B cell (primary cell): ENCODE measurements around the gene KLK10. TPM values are rescaled to one million over a fixed set of nuclear protein-coding genes. Genes with fewer than 3 reads are reported as not detected.

Experiments used
- ATAC-seq: fragments of 200-7000 bp; cut with Tn5 transposase; one replicate; pipeline ENCODE4 v1.10.0; 2021; ENCODE audit warnings: low read depth, mild to moderate bottlenecking, moderate number of reproducible peaks, moderate library complexity
- CTCF ChIA-PET: fragments of 350-600 bp; sonication (Branson Sonifier 250); formaldehyde crosslinking; loops from one replicate; lab custom pipeline; 2021; ENCODE audit warnings: antibody characterized with exemption, inconsistent platforms; lab: Charles Lee
- POLR2A ChIA-PET: fragments of 350-600 bp; sonication (Branson Sonifier 250); formaldehyde crosslinking; loops from one replicate; lab custom pipeline; 2021; ENCODE audit warnings: antibody characterized with exemption; lab: Charles Lee
- DNase-seq: peaks from one replicate; pipeline ENCODE4 v3.0.0; 2013
- H2AFZ ChIP-seq: 2 replicates; pipeline ENCODE4 v1.6.1; 2012; ENCODE audit warnings: mild to moderate bottlenecking, low read depth, low read length; ENCODE audit not compliant: insufficient read depth, poor library complexity, severe bottlenecking
- H3K27ac ChIP-seq, 2 donors: 1 replicate in 1 of 2; 2 replicates in 1 of 2; pipeline ENCODE4 v1.5.1; 2012 to 2013; ENCODE audit warnings: low read length in 2 of 2, mild to moderate bottlenecking in 2 of 2, moderate library complexity in 1 of 2
- H3K27me3 ChIP-seq, 4 experiments: fragments of 200-600 bp in 1 of 4; sonication (generic) in 1 of 4; replicated peaks in 1 of 4; 1 replicate in 2 of 4; 2 replicates in 2 of 4; pipeline versions ENCODE4 v1.6.1 to v1.7.0; 2013 to 2016; ENCODE audit warnings: low read length in 3 of 4, mild to moderate bottlenecking in 2 of 4, mixed read lengths in 1 of 4, moderate library complexity in 1 of 4; ENCODE audit not compliant: insufficient read depth in 4 of 4, control insufficient read depth in 3 of 4; ENCODE audit errors: control extremely low read depth in 1 of 4
- H3K36me3 ChIP-seq, 2 experiments: replicated peaks in 1 of 2; 1 replicate in 1 of 2; 2 replicates in 1 of 2; pipeline versions ENCODE4 v1.6.1 to v1.7.1; 2013; ENCODE audit warnings: low read length in 1 of 2; ENCODE audit not compliant: insufficient read depth in 2 of 2, control insufficient read depth in 1 of 2; ENCODE audit errors: control extremely low read depth in 1 of 2, extremely low read depth in 1 of 2
- H3K4me1 ChIP-seq, 2 donors: fragments of 200-600 bp in 1 of 2; sonication (generic) in 1 of 2; 1 replicate in 1 of 2; 2 replicates in 1 of 2; pipeline versions ENCODE4 v1.5.1 to v1.6.1; 2013 to 2017; ENCODE audit warnings: low read length in 2 of 2; ENCODE audit not compliant: control insufficient read depth in 2 of 2, insufficient read depth in 2 of 2
- H3K4me2 ChIP-seq: replicated peaks from 2 replicates; pipeline ENCODE3; 2012; ENCODE audit warnings: mild to moderate bottlenecking, low read depth, low read length; ENCODE audit not compliant: poor library complexity, severe bottlenecking
- H3K4me3 ChIP-seq, 5 experiments: fragments of 200-600 bp in 1 of 5; sonication (generic) in 1 of 5; 1 replicate in 3 of 5; 2 replicates in 2 of 5; pipeline versions ENCODE4 v1.5.1 to v1.7.0; 2011 to 2016; ENCODE audit warnings: low read length in 4 of 5, mild to moderate bottlenecking in 4 of 5, low read depth in 2 of 5, control low read depth in 1 of 5, moderate library complexity in 1 of 5; ENCODE audit not compliant: insufficient read depth in 1 of 5; ENCODE audit errors: control extremely low read depth in 1 of 5, extremely low read depth in 1 of 5
- H3K79me2 ChIP-seq: fragments of 200-600 bp; sonication (generic); one replicate; pipeline ENCODE4 v1.6.0; 2016; ENCODE audit warnings: low read length; ENCODE audit not compliant: control insufficient read depth, insufficient read depth
- H3K9ac ChIP-seq: fragments of 200-600 bp; sonication (generic); 2 replicates; pipeline ENCODE4 v1.6.1; 2017; ENCODE audit warnings: mild to moderate bottlenecking, low read length, moderate library complexity
- H3K9me3 ChIP-seq, 3 donors: one replicate each; pipeline versions ENCODE4 v1.6.1 to v1.7.1; 2013; ENCODE audit warnings: low read length in 2 of 3; ENCODE audit not compliant: control insufficient read depth in 2 of 3, insufficient read depth in 1 of 3; ENCODE audit errors: control extremely low read depth in 1 of 3
- H4K20me1 ChIP-seq: 2 replicates; pipeline ENCODE4 v1.6.0; 2012; ENCODE audit warnings: mild to moderate bottlenecking, low read length; ENCODE audit not compliant: insufficient read depth, control insufficient read depth, poor library complexity, severe bottlenecking
- H3K27ac Mint-ChIP-seq: one replicate; pipeline ENCODE4 v1.8.0; 2021; ENCODE audit warnings: mixed read lengths
- H3K27me3 Mint-ChIP-seq: one replicate; pipeline ENCODE4 v1.8.0; 2021; ENCODE audit warnings: mixed read lengths
- H3K4me1 Mint-ChIP-seq: one replicate; pipeline ENCODE4 v1.8.0; 2021; ENCODE audit warnings: mixed read lengths
- H3K4me3 Mint-ChIP-seq: one replicate; pipeline ENCODE4 v1.8.0; 2021; ENCODE audit warnings: mixed read lengths
- H3K9me3 Mint-ChIP-seq: one replicate; pipeline ENCODE4 v1.8.0; 2022; ENCODE audit warnings: mixed read lengths; ENCODE audit not compliant: insufficient read depth
- EZH2 ChIP-seq: IDR thresholded peaks from 2 replicates; pipeline ENCODE4 v1.6.1; 2012; ENCODE audit warnings: borderline replicate concordance, low read depth, mild to moderate bottlenecking, moderate library complexity, low read length; ENCODE audit not compliant: insufficient read depth, poor library complexity, severe bottlenecking
- WGBS: methylation state at CpG from one replicate; pipeline ENCODE4 v1.1.5; 2013; ENCODE audit warnings: missing lambda C conversion rate; ENCODE audit not compliant: insufficient coverage; 5-methylcytosine and 5-hydroxymethylcytosine counted together
- intact Hi-C: fragments of 100-400 bp; cut with micrococcal nuclease; formaldehyde crosslinking; loops from one replicate; pipeline ENCODE4 v1.10.0; 2022
- polyA plus RNA-seq: library from polyadenylated mRNA; depleted of rRNA; stranded (reverse); fragments of >200 nt; gene quantifications from 2 replicates; pipeline ENCODE4 v1.2.3, GENCODE V29; 2012
- total RNA-seq, 2 donors: library from RNA; stranded (reverse); fragments of 120-200 nt in 1 of 2; gene quantifications; 1 replicate in 1 of 2; 2 replicates in 1 of 2; pipeline versions ENCODE4 v1.2.3 to v1.2.4, GENCODE V29; 2013 to 2022
- TF ChIP-seq, protein P1 (sequence below): fragments of 200-600 bp; IDR thresholded peaks from one replicate; pipeline ENCODE4 v1.8.0; 2022; ENCODE audit warnings: antibody characterized with exemption, mild to moderate bottlenecking

KLK10 gene
- total and polyA plus RNA-seq, 2 donors (not counting 1 experiment from before 2014, with no cell fraction given): not detected

DNA sequence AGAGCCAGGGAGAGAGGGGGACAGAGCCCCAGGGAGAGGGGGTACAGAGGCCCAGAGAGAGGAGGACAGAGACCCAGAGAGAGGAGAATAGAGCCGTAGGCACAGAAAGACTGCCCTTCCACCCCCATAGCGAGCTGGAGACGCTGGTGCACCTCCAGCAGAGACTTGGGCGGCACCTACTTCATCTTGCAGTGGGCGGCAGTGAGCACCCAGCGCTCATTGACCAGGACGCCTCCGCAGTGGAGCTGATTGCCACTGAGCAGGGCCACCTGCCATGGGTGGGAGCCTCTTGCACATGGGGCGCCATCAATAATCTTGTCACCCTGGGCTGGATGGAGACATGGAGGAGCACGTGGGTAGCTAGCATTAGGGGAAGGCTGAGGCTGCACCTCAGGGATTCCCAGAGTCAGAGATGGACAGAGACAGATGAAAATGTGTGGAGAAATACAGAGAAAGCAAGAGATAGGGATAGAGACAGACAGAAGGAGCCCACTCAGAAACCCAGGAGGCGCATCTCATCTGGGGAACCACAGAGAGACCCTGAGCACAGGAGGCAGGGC is 37.8 kb downstream of the KLK10 start:
- no peaks in the 10 kb centered on the region for H3K4me1 Mint-ChIP-seq
- H3K4me2 ChIP-seq: no peak overlapping the region
- WGBS: 68% methylated on average over 10 of the region's 11 CpGs
- no peak for TF ChIP-seq EZH2
- TF ChIP-seq, protein P1, sequence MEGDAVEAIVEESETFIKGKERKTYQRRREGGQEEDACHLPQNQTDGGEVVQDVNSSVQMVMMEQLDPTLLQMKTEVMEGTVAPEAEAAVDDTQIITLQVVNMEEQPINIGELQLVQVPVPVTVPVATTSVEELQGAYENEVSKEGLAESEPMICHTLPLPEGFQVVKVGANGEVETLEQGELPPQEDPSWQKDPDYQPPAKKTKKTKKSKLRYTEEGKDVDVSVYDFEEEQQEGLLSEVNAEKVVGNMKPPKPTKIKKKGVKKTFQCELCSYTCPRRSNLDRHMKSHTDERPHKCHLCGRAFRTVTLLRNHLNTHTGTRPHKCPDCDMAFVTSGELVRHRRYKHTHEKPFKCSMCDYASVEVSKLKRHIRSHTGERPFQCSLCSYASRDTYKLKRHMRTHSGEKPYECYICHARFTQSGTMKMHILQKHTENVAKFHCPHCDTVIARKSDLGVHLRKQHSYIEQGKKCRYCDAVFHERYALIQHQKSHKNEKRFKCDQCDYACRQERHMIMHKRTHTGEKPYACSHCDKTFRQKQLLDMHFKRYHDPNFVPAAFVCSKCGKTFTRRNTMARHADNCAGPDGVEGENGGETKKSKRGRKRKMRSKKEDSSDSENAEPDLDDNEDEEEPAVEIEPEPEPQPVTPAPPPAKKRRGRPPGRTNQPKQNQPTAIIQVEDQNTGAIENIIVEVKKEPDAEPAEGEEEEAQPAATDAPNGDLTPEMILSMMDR: no peak
- no peak overlapping the region for H3K4me3 ChIP-seq
- ATAC-seq (no peak), DNase-seq (no peak)
- ChIA-PET CTCF (no interaction called here), POLR2A (no interaction called here)
- intact Hi-C loops: no loop called here
- no peak overlapping the region for H3K27ac ChIP-seq
- H4K20me1 ChIP-seq: no peaks in the 10 kb centered on the region
- no peak overlapping the region for H3K4me3 Mint-ChIP-seq
- peaks cover 4% of the 10 kb centered on the region for H3K9me3 Mint-ChIP-seq
- H3K27me3 Mint-ChIP-seq: peaks cover 62% of the 10 kb centered on the region
- no peak overlapping the region for H3K27ac Mint-ChIP-seq
- no peaks in the 10 kb centered on the region for H3K79me2 ChIP-seq
- peaks cover 0 to 6% (median 0%) of the 10 kb centered on the region in 3 donors for H3K9me3 ChIP-seq
- H3K9ac ChIP-seq: no peak overlapping the region
- H3K4me1 ChIP-seq: no peaks in the 10 kb centered on the region
- no peaks in the 10 kb centered on the region for H3K36me3 ChIP-seq
- peaks cover 0 to 16% (median 0%) of the 10 kb centered on the region in 4 experiments for H3K27me3 ChIP-seq
- no peak overlapping the region for H2AFZ ChIP-seq

DNA sequence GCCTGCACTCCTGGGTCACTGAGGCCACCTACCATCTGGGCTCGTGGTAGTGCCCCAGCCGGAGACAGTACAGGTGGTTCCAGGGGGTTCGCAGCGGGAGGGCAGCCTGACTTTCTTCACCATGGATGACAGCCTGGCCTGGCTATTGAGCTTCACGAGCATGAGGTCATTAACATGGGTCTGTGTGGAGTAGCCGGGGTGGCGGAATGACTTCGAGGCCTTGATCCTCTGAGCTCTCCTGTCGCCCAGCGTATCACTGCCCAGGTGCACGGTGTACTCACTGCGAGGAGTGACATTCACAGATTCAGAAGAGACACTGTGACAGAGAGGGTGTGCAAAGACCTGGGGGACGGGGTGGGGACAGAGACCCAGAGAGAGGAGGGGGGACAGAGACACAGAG is 39.3 kb downstream of the KLK10 start:
- no peak overlapping the region for H3K4me3 Mint-ChIP-seq
- no peak for TF ChIP-seq EZH2
- TF ChIP-seq, protein P1: no peak
- ChIA-PET CTCF (no interaction called here), POLR2A (no interaction called here)
- no peak for DNase-seq
- WGBS: 75% methylated on average over 13 of the region's 13 CpGs
- H3K9ac ChIP-seq: no peak overlapping the region
- H3K79me2 ChIP-seq: no peaks in the 10 kb centered on the region
- peaks cover 61% of the 10 kb centered on the region for H3K27me3 Mint-ChIP-seq
- no peaks in the 10 kb centered on the region for H3K4me1 Mint-ChIP-seq
- H3K9me3 Mint-ChIP-seq: peaks cover 3% of the 10 kb centered on the region
- no peak overlapping the region for H3K4me3 ChIP-seq
- no peak overlapping the region for H2AFZ ChIP-seq
- ATAC-seq: no peak
- peaks cover 0 to 16% (median 0%) of the 10 kb centered on the region in 4 experiments for H3K27me3 ChIP-seq
- no peaks in the 10 kb centered on the region for H3K4me1 ChIP-seq
- no peaks in the 10 kb centered on the region for H4K20me1 ChIP-seq
- H3K9me3 ChIP-seq: peaks cover 0 to 2% (median 0%) of the 10 kb centered on the region in 3 donors
- no peak overlapping the region for H3K27ac ChIP-seq
- no peak overlapping the region for H3K4me2 ChIP-seq
- intact Hi-C loops: no loop called here
- H3K27ac Mint-ChIP-seq: no peak overlapping the region
- no peaks in the 10 kb centered on the region for H3K36me3 ChIP-seq
